Measurements from ENCODE around the gene DGAT2. TPM values are rescaled to one million over a fixed set of nuclear protein-coding genes. Genes with fewer than 3 reads are reported as not detected.

Gene DGAT2
- polyA plus RNA-seq, 1 donor (not counting 4 experiments of a cell fraction or from before 2014, with no cell fraction given), result 1.8 TPM

DNA sequence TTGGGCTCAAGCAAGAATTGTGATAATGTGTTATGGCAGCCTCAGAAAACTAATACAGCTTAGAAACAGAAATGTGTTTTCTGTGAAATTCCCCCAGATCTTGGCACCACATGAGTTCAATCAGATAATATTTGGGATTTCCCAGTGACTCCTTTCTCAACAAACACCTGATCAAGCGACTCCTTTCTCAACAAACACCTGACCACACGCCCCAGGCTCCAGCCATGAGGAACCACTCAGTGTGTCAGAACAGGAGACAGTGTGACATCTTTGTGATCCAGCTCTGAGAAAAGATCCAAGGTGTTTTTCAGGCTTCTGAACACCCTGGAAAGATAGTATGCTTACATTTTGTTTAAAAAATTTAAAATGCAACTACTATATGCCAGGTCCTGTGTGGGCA lies 44.5 kb downstream of the DGAT2 start:
- no peak for DNase-seq (ENCODE audit: low read depth, low spot score)
- FAIRE-seq, result no peak
- Histone ChIP-seq H3K9me1 (ENCODE audit: control insufficient read depth, extremely low read depth, insufficient read depth, low read length) (peaks cover 3% of the 10 kb centered on the region), H2AFZ (ENCODE audit: control insufficient read depth, low read length) (no peak overlapping the region), H3K4me2 (ENCODE audit: control insufficient read depth, extremely low read depth, insufficient read depth, low read depth, low read length) (peak overlapping the region; percentile 30), H3K4me3 (ENCODE audit: control insufficient read depth in 2 of 3, extremely low read depth in 1 of 3, insufficient read depth in 2 of 3, low read depth in 1 of 3, low read length in 3 of 3) (no peak overlapping the region), H3K4me1 (ENCODE audit: control insufficient read depth, extremely low read depth, insufficient read depth, low read length) (peaks cover 32% of the 10 kb centered on the region), H3K9ac (ENCODE audit: control insufficient read depth, extremely low read depth, insufficient read depth, low read length) (peak overlapping the region; percentile 40), H3K27ac (ENCODE audit: control insufficient read depth, insufficient read depth, low read length) (peak overlapping the region; percentile 87), H3K27me3 (ENCODE audit: control insufficient read depth, extremely low read depth, insufficient read depth, low read length) (no peaks in the 10 kb centered on the region), H3K36me3 (ENCODE audit: control insufficient read depth in 2 of 2, extremely low read depth in 1 of 2, insufficient read depth in 2 of 2, low read length in 2 of 2) (no peaks in the 10 kb centered on the region), H4K20me1 (ENCODE audit: control insufficient read depth, extremely low read depth, insufficient read depth, low read length) (no peaks in the 10 kb centered on the region), H3K79me2 (ENCODE audit: control insufficient read depth, insufficient read depth, low read length) (peaks cover 23% of the 10 kb centered on the region), H3K9me3 (ENCODE audit: control insufficient read depth, low read depth, low read length) (no peaks in the 10 kb centered on the region)
- TF ChIP-seq, protein P1, sequence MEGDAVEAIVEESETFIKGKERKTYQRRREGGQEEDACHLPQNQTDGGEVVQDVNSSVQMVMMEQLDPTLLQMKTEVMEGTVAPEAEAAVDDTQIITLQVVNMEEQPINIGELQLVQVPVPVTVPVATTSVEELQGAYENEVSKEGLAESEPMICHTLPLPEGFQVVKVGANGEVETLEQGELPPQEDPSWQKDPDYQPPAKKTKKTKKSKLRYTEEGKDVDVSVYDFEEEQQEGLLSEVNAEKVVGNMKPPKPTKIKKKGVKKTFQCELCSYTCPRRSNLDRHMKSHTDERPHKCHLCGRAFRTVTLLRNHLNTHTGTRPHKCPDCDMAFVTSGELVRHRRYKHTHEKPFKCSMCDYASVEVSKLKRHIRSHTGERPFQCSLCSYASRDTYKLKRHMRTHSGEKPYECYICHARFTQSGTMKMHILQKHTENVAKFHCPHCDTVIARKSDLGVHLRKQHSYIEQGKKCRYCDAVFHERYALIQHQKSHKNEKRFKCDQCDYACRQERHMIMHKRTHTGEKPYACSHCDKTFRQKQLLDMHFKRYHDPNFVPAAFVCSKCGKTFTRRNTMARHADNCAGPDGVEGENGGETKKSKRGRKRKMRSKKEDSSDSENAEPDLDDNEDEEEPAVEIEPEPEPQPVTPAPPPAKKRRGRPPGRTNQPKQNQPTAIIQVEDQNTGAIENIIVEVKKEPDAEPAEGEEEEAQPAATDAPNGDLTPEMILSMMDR (optimal IDR thresholded peaks at IDR 0.05 in 1 of 3, IDR thresholded peaks at IDR 0.05 in 1 of 3, conservative IDR thresholded peaks at IDR 0.05 in 1 of 3; ENCODE audit: extremely low read depth in 1 of 3, insufficient read depth in 2 of 3, low read length in 3 of 3), result no peak
- TF ChIP-seq EZH2 (IDR thresholded peaks at IDR 0.05; ENCODE audit: low read length), result no peak
- dilution Hi-C loops (cut with MboI; ENCODE audit: extremely low pct_ligation_motif_present, low sequenced_read_pairs), result no loop called here

DNA sequence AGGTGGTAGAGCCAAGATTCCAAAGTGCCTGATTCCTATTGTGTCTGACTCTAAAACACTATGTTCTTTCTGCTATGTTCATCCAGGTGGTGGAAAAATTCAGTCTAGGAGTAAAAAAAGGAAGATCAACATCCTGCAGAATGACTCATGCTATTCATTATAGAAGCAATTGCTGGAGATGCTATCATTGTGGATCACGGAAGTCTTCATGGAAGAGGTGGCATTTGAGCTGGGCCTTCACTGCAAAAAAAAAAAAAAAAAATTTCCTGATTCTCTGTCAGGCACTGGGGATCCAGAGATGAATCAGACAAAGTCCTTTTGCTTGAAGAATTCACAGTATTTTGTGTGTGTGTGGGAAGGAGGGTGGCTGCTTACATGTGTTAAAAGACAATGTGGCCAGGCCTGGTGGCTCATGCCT lies 45.1 kb downstream of the DGAT2 start:
- H3K4me2 ChIP-seq (ENCODE audit: control insufficient read depth, extremely low read depth, insufficient read depth, low read depth, low read length), result peak overlapping the region; percentile 79
- peak; percentile 49 for DNase-seq (ENCODE audit: low read depth, low spot score)

More for the DNA sequence above, 45.1 kb downstream of the DGAT2 start:
- Histone ChIP-seq H4K20me1 (ENCODE audit: control insufficient read depth, extremely low read depth, insufficient read depth, low read length) (no peaks in the 10 kb centered on the region), H2AFZ (ENCODE audit: control insufficient read depth, low read length) (peak overlapping the region; percentile 11), H3K4me1 (ENCODE audit: control insufficient read depth, extremely low read depth, insufficient read depth, low read length) (peaks cover 32% of the 10 kb centered on the region), H3K27me3 (ENCODE audit: control insufficient read depth, extremely low read depth, insufficient read depth, low read length) (no peaks in the 10 kb centered on the region), H3K27ac (ENCODE audit: control insufficient read depth, insufficient read depth, low read length) (peak overlapping the region; percentile 87), H3K36me3 (ENCODE audit: control insufficient read depth in 2 of 2, extremely low read depth in 1 of 2, insufficient read depth in 2 of 2, low read length in 2 of 2) (no peaks in the 10 kb centered on the region), H3K79me2 (ENCODE audit: control insufficient read depth, insufficient read depth, low read length) (peaks cover 24% of the 10 kb centered on the region), H3K9ac (ENCODE audit: control insufficient read depth, extremely low read depth, insufficient read depth, low read length) (peak overlapping the region; percentile 92), H3K4me3 (ENCODE audit: control insufficient read depth in 2 of 3, extremely low read depth in 1 of 3, insufficient read depth in 2 of 3, low read depth in 1 of 3, low read length in 3 of 3) (peak overlapping the region; percentile 70 to 92 (median 90)), H3K9me1 (ENCODE audit: control insufficient read depth, extremely low read depth, insufficient read depth, low read length) (peaks cover 3% of the 10 kb centered on the region), H3K9me3 (ENCODE audit: control insufficient read depth, low read depth, low read length) (no peaks in the 10 kb centered on the region)
- TF ChIP-seq, protein P1 (optimal IDR thresholded peaks at IDR 0.05 in 1 of 3, IDR thresholded peaks at IDR 0.05 in 1 of 3, conservative IDR thresholded peaks at IDR 0.05 in 1 of 3; ENCODE audit: extremely low read depth in 1 of 3, insufficient read depth in 2 of 3, low read length in 3 of 3), result no peak
- TF ChIP-seq EZH2 (IDR thresholded peaks at IDR 0.05; ENCODE audit: low read length), result no peak
- FAIRE-seq, result peak; percentile 9
- dilution Hi-C loops (cut with MboI; ENCODE audit: extremely low pct_ligation_motif_present, low sequenced_read_pairs), result no loop called here
